LHCN-M2 (cell line): Measurements from ENCODE around the gene SNX7. TPM values are rescaled to one million over a fixed set of nuclear protein-coding genes. Genes with fewer than 3 reads are reported as not detected.
A peak's percentile ranks its signal among the peaks of the same experiment; 100 is the strongest.

Experiments
- DNase-seq: peaks from one replicate; pipeline ENCODE4 v3.0.0-alpha.2; 2012; ENCODE audit warnings: low read depth
- total RNA-seq: library from RNA; depleted of rRNA; stranded (reverse); fragments of >200 nt; gene quantifications from 2 replicates; pipeline ENCODE4 v1.2.3, GENCODE V29; 2014

The SNX7 gene
- total RNA-seq, 1 experiment from 2014 or later: 58.5 TPM

GRCh38 chr1:98766255-98766654 is 104.7 kb downstream of the SNX7 start:
- no peak for DNase-seq

GRCh38 chr1:98769162-98769561 is 107.6 kb downstream of the SNX7 start:
- no peak for DNase-seq

- no peak for DNase-seq
Measured at GRCh38 chr1:98781906-98782305, 120.4 kb downstream of the SNX7 start.

GRCh38 chr1:98783821-98784220 is 122.3 kb downstream of the SNX7 start:
- DNase-seq: no peak

GRCh38 chr1:98791498-98791897 is 130.0 kb downstream of the SNX7 start:
- DNase-seq: no peak

GRCh38 chr1:98792123-98792522 is 130.6 kb downstream of the SNX7 start:
- peak; percentile 48 for DNase-seq

GRCh38 chr1:98793136-98793535 is 131.6 kb downstream of the SNX7 start:
- DNase-seq: peak; percentile 8

GRCh38 chr1:98794196-98794886 is 132.8 kb downstream of the SNX7 start:
- peak; percentile 70 for DNase-seq

GRCh38 chr1:98796049-98796448 is 134.5 kb downstream of the SNX7 start:
- no peak for DNase-seq

GRCh38 chr1:98797506-98797905 is 136.0 kb downstream of the SNX7 start:
- no peak for DNase-seq
